T1000 (cell line): ENCODE results near the gene ADARB2.
"Not testable (repeated sequence)": the region's sequence is repeated elsewhere in the genome, so short reads cannot be mapped to it uniquely, and the experiment has no call there.

Experiments
- DNase-seq: peaks from one replicate; lab custom pipeline; 2025; ENCODE audit warnings: mixed read lengths; lab: John Stamatoyannopoulos, UW

Gene ADARB2

GRCh38 chr10:1641402-1641801, 95.9 kb downstream of the ADARB2 start:
- DNase-seq: no peak

GRCh38 chr10:1638889-1639419, 98.4 kb downstream of the ADARB2 start:
- DNase-seq: no peak

GRCh38 chr10:1635340-1635739, 102.0 kb downstream of the ADARB2 start:
- no peak for DNase-seq

- no peak for DNase-seq
Observed at GRCh38 chr10:1634239-1634638, 103.1 kb downstream of the ADARB2 start.

GRCh38 chr10:1633783-1634182, 103.5 kb downstream of the ADARB2 start:
- DNase-seq: no peak

- no peak for DNase-seq
Observed at GRCh38 chr10:1632596-1632995, 104.7 kb downstream of the ADARB2 start.

- no peak for DNase-seq
Observed at GRCh38 chr10:1632141-1632540, 105.2 kb downstream of the ADARB2 start.

- no peak for DNase-seq
Observed at GRCh38 chr10:1631282-1631681, 106.0 kb downstream of the ADARB2 start.

- DNase-seq: no peak
Observed at GRCh38 chr10:1630304-1630703, 107.0 kb downstream of the ADARB2 start.

- no peak for DNase-seq
Observed at GRCh38 chr10:1629326-1630198, 107.8 kb downstream of the ADARB2 start.

- no peak for DNase-seq
Observed at GRCh38 chr10:1628757-1629156, 108.6 kb downstream of the ADARB2 start.

- DNase-seq: no peak
Observed at GRCh38 chr10:1627945-1628344, 109.4 kb downstream of the ADARB2 start.

GRCh38 chr10:1626835-1627234, 110.5 kb downstream of the ADARB2 start:
- no peak for DNase-seq

GRCh38 chr10:1626410-1626809, 110.9 kb downstream of the ADARB2 start:
- no peak for DNase-seq

- no peak for DNase-seq
Observed at GRCh38 chr10:1625731-1626130, 111.6 kb downstream of the ADARB2 start.

- no peak for DNase-seq
Observed at GRCh38 chr10:1625079-1625478, 112.2 kb downstream of the ADARB2 start.

- no peak for DNase-seq
Observed at GRCh38 chr10:1624240-1624639, 113.1 kb downstream of the ADARB2 start.

GRCh38 chr10:1620803-1621202, 116.5 kb downstream of the ADARB2 start:
- DNase-seq: no peak

GRCh38 chr10:1617376-1618317, 119.7 kb downstream of the ADARB2 start:
- not testable (repeated sequence) for DNase-seq

GRCh38 chr10:1616701-1617100, 120.6 kb downstream of the ADARB2 start:
- not testable (repeated sequence) for DNase-seq

- DNase-seq: no peak
Observed at GRCh38 chr10:1615186-1615954, 122.0 kb downstream of the ADARB2 start.

GRCh38 chr10:1613511-1613910, 123.8 kb downstream of the ADARB2 start:
- DNase-seq: no peak
